ENCODE measurements around the gene NRN1L.
A peak's percentile ranks its signal among the peaks of the same experiment; 100 is the strongest.
"Not testable (repeated sequence)": the region's sequence is repeated elsewhere in the genome, so short reads cannot be mapped to it uniquely, and the experiment has no call there.

NRN1L gene

DNA sequence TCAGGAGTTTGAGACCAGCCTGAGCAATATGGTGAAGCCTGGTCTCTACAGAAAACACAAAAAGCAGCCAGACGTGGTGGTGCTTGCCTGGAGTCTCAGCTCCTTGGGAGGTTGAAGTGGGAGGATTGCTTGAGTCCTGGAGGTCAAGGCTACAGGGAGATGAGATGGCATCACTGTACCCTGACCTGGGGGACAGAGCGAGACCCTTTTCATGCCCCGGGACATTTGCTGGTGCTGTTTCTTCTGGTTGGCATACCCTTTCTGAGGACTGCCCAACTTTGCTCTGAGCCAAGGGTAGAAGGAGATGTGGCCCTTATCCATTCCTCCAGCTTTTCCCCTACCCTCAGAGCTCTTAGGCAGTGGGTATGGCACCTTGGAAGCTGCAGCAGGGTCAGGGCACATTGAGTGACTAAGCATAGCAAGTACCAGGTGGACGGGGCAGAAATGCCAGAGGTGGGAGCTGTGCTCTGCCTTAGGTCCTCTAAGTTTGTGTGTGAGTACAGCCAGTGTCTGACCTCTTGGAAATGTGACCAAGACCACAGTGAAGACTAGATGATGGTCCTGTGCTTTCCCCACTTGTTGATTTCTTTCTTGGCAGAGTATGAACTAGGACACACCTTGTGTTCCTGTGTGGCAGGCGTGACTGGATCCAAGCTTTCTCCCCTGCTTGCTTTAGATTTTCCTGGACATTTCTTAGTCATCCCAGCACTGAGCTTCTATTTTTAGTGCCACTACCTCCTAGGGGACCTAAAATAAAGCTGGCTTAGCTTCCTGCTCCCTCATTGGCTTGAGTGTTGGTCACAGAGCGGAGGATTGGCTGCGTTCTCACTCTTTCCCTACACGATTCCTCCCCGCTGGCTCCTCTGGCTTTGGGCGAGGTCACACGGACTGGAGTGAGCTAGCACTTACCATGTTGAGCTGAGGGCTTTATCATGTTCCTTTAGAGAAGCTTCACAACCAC is 21.8 kb upstream of the NRN1L start:
- H3K27ac ChIP-seq (ENCODE audit: low read length) = no peak overlapping the region
- H3K4me3 ChIP-seq (ENCODE audit: low read length) = no peak overlapping the region
- H3K36me3 ChIP-seq (ENCODE audit: insufficient read depth, low read depth, low read length) = peaks cover 44% of the 10 kb centered on the region
- H3K4me1 ChIP-seq (ENCODE audit: insufficient read depth, low read length) = no peaks in the 10 kb centered on the region
- no peaks in the 10 kb centered on the region for H3K9me3 ChIP-seq (ENCODE audit: insufficient read depth, low read depth, low read length)
- H3K27me3 ChIP-seq (ENCODE audit: insufficient read depth, low read length) = no peaks in the 10 kb centered on the region
- no peak overlapping the region for H3K9ac ChIP-seq (ENCODE audit: low read depth, low read length)

DNA sequence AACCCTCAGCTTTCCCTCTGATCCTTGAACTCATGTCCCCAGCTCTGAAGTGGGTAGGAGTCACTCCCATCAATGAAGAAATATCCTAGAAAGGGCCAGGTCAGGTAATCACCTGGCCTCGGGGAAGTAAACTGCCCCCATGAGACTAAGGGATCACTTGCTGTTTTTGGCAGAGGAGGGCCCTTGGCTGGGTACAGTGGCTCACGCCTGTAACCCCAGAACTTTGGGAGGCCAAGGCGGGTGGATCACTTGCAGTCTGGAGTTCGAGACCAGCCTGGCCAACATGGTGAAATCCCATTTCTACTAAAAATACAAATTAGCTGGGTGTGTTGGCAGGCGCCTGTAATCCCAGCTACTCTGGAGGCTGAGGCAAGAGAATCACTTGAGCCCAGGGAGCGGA is 20.6 kb upstream of the NRN1L start:
- not testable (repeated sequence) for H3K9me3 ChIP-seq (ENCODE audit: insufficient read depth, low read depth, low read length); H3K4me3 ChIP-seq (ENCODE audit: low read length); H3K27me3 ChIP-seq (ENCODE audit: insufficient read depth, low read length); H3K9ac ChIP-seq (ENCODE audit: low read depth, low read length); H3K27ac ChIP-seq (ENCODE audit: low read length); H3K4me1 ChIP-seq (ENCODE audit: insufficient read depth, low read length)
- H3K36me3 ChIP-seq (ENCODE audit: insufficient read depth, low read depth, low read length) = peaks cover 55% of the 10 kb centered on the region

DNA sequence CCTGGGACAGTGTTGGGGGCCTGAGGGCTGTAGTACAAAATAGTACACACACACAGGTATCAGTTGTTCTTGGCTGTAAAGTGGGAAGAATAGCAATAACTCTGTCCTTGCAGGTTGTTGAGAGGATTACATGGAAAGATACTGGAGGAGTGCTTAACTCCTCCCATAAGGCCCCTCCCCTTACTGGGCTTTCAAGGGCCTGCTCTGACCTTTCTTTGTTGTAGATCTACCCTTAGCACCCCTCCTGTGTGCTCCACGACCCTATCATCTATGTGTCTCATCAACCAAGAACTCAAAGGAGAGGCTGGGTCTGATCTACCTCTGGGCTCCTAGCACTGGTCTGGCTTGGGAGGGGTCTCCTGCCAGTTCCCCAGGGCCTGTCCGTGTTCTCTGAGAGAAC is 20.1 kb upstream of the NRN1L start:
- H3K27ac ChIP-seq (ENCODE audit: low read length) = no peak overlapping the region
- no peak overlapping the region for H3K4me3 ChIP-seq (ENCODE audit: low read length)
- no peaks in the 10 kb centered on the region for H3K9me3 ChIP-seq (ENCODE audit: insufficient read depth, low read depth, low read length)
- no peaks in the 10 kb centered on the region for H3K27me3 ChIP-seq (ENCODE audit: insufficient read depth, low read length)
- no peaks in the 10 kb centered on the region for H3K4me1 ChIP-seq (ENCODE audit: insufficient read depth, low read length)
- no peak overlapping the region for H3K9ac ChIP-seq (ENCODE audit: low read depth, low read length)
- H3K36me3 ChIP-seq (ENCODE audit: insufficient read depth, low read depth, low read length) = peaks cover 60% of the 10 kb centered on the region

DNA sequence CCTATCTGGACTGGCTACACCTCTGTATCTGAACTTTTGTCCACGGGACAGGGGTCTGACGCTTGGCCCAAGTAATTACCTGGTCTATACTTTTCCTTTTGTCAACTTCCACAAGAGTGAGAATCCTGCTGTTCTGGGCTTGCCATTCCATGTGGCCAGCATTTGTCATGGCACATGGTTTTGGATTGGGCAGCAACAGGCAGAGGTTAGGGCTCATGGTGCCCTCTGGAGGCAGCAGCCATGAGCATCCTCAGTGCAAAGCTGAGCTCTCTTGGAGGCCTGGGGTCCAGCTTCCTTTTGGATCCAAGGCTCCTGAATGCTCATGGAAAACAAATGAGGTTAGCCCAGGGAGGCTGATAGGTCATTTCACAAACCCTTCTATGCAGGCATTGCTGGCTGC is 19.4 kb upstream of the NRN1L start:
- Histone ChIP-seq H3K27me3 (ENCODE audit: insufficient read depth, low read length) (no peaks in the 10 kb centered on the region), H3K4me1 (ENCODE audit: insufficient read depth, low read length) (no peaks in the 10 kb centered on the region), H3K9me3 (ENCODE audit: insufficient read depth, low read depth, low read length) (no peaks in the 10 kb centered on the region), H3K9ac (ENCODE audit: low read depth, low read length) (no peak overlapping the region), H3K36me3 (ENCODE audit: insufficient read depth, low read depth, low read length) (peaks cover 66% of the 10 kb centered on the region), H3K27ac (ENCODE audit: low read length) (no peak overlapping the region), H3K4me3 (ENCODE audit: low read length) (no peak overlapping the region)

DNA sequence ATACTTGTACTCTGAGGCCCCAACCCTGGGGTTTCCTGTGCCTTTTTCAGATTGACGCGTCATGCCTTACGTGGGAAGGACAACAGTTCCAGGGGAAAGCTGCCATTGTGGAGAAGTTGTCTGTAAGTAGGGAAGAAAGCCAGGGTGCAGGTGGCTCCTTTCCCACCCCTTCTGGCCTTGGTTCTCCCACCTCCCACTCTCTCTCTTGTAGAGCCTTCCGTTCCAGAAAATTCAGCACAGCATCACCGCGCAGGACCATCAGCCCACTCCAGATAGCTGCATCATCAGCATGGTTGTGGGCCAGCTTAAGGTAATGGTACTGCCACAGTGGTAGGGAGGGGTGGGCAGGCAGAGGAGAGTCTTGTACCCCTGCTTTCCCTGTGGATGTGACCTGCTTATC is 16.4 kb upstream of the NRN1L start:
- Histone ChIP-seq H3K9ac (ENCODE audit: low read depth, low read length) (no peak overlapping the region), H3K36me3 (ENCODE audit: insufficient read depth, low read depth, low read length) (peaks cover 67% of the 10 kb centered on the region)

DNA sequence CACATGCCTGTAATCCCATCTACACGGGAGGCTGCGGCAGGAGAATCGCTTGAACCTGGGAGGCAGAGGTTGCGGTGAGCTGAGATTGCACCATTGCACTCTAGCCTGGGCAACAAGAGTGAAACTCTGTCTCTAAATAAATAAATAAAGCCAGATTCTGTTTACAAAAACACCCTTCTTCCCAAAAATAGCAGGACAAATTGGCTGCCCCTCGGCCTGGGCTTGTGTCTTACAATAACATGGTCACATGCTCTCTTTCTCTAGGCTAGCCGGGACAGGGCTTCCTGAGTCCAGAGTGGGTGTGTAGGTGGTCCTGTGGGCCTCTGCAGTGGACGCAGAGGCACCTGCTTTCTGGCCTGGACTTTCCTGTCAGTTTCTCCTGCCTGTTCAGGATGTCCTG is 15.0 kb upstream of the NRN1L start:
- Histone ChIP-seq H3K4me3 (ENCODE audit: low read length) (no peak overlapping the region), H3K27ac (ENCODE audit: low read length) (no peak overlapping the region), H3K9ac (ENCODE audit: low read depth, low read length) (no peak overlapping the region), H3K4me1 (ENCODE audit: insufficient read depth, low read length) (0 out of 2 replicates have a peak, but pooled peaks cover 9% of the 10 kb centered on the region), H3K9me3 (ENCODE audit: insufficient read depth, low read depth, low read length) (no peaks in the 10 kb centered on the region), H3K36me3 (ENCODE audit: insufficient read depth, low read depth, low read length) (peaks cover 65% of the 10 kb centered on the region), H3K27me3 (ENCODE audit: insufficient read depth, low read length) (no peaks in the 10 kb centered on the region)

More for the DNA sequence above, 16.4 kb upstream of the NRN1L start:
- H3K27me3 ChIP-seq (ENCODE audit: insufficient read depth, low read length) = no peaks in the 10 kb centered on the region
- H3K27ac ChIP-seq (ENCODE audit: low read length) = no peak overlapping the region
- no peak overlapping the region for H3K4me3 ChIP-seq (ENCODE audit: low read length)
- H3K9me3 ChIP-seq (ENCODE audit: insufficient read depth, low read depth, low read length) = no peaks in the 10 kb centered on the region
- H3K4me1 ChIP-seq (ENCODE audit: insufficient read depth, low read length) = no peaks in the 10 kb centered on the region

DNA sequence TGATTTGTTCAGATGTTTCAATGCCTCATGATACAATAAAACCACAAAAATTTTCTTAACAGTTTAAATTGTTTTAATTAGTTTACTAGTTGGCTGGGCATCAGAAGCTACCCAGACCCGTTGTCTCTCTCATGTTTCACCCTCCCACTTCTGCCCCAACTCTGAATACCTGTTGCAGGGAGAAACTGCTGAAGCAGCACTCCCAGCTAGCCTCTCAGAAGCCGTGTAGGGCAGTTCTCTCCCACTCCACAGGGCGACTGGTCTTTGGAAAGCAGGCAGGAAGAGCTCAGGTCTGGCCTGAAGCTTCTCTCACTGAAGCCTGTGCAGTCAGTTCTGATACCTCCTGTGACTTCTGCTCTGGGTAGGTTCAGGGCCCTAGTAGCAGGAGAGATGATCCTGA is 13.4 kb upstream of the NRN1L start:
- H3K27ac ChIP-seq (ENCODE audit: low read length) = no peak overlapping the region

DNA sequence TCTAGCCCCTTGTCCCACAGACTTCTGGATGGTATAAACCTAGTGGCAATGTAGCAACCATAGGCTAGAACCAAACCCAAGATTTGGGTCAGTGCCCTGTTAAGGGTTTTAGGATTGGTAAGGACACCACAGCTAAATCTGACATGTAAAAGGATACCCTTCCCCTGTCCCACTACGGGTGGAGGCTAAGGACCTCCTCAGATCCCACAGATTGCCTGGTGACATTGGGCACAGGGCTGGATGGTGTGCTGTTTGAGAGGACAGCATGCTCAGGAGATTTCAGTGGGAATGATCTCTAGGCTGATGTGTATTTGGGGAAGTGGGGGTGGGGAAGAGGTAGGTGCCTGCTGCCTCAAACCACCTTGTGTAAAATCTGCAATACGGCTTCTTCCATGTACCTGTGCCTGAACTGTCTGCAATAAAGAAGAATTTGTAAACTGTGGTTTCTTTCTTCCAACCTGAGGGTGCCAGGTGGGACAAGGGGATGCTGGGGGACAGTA is 12.5 kb upstream of the NRN1L start:
- H3K4me3 ChIP-seq (ENCODE audit: low read length) = peak overlapping the region; percentile 92
- H3K9me3 ChIP-seq (ENCODE audit: insufficient read depth, low read depth, low read length) = no peaks in the 10 kb centered on the region
- H3K27ac ChIP-seq (ENCODE audit: low read length) = no peak overlapping the region
- 0 out of 2 replicates have a peak, but pooled peaks cover 9% of the 10 kb centered on the region for H3K4me1 ChIP-seq (ENCODE audit: insufficient read depth, low read length)
- H3K36me3 ChIP-seq (ENCODE audit: insufficient read depth, low read depth, low read length) = peaks cover 55% of the 10 kb centered on the region
- H3K9ac ChIP-seq (ENCODE audit: low read depth, low read length) = peak overlapping the region; percentile 85; the same call in 1 of the 2 replicates
- H3K27me3 ChIP-seq (ENCODE audit: insufficient read depth, low read length) = no peaks in the 10 kb centered on the region

More for the DNA sequence above, 13.4 kb upstream of the NRN1L start:
- Histone ChIP-seq H3K9me3 (ENCODE audit: insufficient read depth, low read depth, low read length) (no peaks in the 10 kb centered on the region), H3K4me3 (ENCODE audit: low read length) (no peak overlapping the region), H3K27me3 (ENCODE audit: insufficient read depth, low read length) (no peaks in the 10 kb centered on the region), H3K4me1 (ENCODE audit: insufficient read depth, low read length) (0 out of 2 replicates have a peak, but pooled peaks cover 9% of the 10 kb centered on the region), H3K9ac (ENCODE audit: low read depth, low read length) (no peak overlapping the region), H3K36me3 (ENCODE audit: insufficient read depth, low read depth, low read length) (peaks cover 55% of the 10 kb centered on the region)

DNA sequence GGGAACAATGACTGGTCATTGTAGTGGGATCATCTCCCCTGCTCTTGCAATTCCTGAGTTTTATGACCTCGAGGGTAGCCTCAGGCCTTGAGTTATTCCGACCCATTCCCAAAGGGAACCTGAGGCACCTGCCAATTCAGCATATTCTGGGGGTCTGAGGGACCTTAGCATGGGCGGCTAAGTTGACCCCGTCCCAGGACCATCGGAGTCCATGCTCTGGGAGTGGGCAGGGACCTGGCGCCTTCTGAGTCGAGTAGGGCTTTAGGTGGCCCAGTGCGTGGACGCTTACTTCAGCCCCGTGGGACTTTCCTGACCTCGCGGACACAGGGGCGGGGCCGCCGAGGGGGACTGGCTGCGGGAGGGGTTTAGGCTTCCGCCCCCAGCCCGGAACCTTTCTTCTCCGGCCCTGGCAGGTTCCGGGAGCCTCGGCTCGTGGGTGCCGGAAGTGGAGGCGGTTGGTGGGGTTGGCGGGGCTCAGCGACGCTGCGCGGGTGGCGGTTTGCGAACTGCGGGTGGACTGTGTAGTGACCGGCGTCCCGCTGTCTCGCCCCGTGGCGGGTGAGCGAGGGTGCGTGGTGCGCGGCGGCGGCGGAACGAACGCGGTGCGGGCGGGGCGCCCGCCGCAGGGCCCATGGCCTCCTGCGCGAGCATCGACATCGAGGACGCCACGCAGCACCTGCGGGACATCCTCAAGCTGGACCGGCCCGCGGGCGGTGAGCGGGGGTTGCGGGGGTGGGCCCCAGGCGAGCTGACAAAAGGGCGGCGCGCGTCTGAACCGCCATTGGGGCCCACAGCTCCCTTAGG is 11.9 kb upstream of the NRN1L start, which contains the start of gene EDC4:
Gene EDC4 (plus strand): TSS at position 422 of the 804 bp plus-strand sequence. CDS start 210 bp downstream, at position 632.
- no peak within 1 kb of the TSS for H3K27ac ChIP-seq (ENCODE audit: low read length)
- peak within 1 kb of the TSS; percentile 85 for H3K9ac ChIP-seq (ENCODE audit: low read depth, low read length)
- peak within 1 kb of the TSS; percentile 92 for H3K4me3 ChIP-seq (ENCODE audit: low read length)
- H3K4me1 ChIP-seq (ENCODE audit: insufficient read depth, low read length) = 0 out of 2 replicates have a peak, but pooled peaks cover 9% of the 10 kb centered on the region
- H3K9me3 ChIP-seq (ENCODE audit: insufficient read depth, low read depth, low read length) = no peaks in the 10 kb centered on the region
- peaks cover 55% of the 10 kb centered on the region for H3K36me3 ChIP-seq (ENCODE audit: insufficient read depth, low read depth, low read length)
- no peaks in the 10 kb centered on the region for H3K27me3 ChIP-seq (ENCODE audit: insufficient read depth, low read length)

DNA sequence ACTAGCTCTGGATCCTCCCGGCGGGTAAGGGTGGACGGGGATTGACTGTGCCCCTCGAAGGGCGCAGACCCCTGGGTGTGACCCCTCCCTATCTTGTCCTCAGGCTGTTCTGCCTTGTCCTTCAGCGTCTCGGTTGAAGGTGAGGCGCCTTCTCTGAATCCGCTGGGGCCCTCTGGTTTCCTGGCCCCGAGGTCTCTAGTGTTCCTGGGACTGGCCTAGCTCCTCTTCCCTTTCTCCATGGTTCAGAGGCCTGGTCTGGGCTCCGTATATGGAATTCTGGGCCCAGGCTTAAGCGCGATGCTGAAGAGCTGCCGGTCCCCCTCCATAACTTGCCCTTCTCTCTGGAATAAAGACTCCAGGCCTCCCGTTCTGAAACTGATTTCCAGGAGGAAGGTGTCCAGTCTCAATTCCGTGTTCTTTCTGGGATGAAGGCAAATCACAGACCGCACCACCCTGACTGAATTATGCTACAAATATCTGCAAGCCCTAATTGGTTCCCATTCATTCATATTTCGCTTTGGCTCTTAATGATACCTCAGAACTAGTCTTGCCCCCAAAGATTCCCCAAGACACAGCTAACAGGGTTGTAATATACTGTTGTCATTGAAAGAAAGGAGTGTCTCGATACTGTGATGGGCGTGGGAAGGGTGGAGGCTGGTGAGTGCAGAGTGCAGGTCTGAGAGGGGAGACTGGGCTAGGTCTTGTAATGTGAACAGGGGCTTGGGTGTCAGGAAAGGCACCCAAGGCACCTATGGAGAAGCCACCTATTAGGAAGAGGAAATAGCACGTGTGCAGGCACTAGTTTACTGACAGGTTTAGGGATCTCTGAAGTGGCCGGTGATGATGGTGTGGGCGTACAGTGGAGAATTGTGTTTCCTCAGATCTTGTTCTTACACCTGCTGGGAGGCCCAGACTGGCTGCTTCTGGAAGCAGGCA is 11.0 kb upstream of the NRN1L start:
- peaks cover 55% of the 10 kb centered on the region for H3K36me3 ChIP-seq (ENCODE audit: insufficient read depth, low read depth, low read length)
- H3K27me3 ChIP-seq (ENCODE audit: insufficient read depth, low read length) = no peaks in the 10 kb centered on the region
- no peak overlapping the region for H3K27ac ChIP-seq (ENCODE audit: low read length)
- peak overlapping the region; percentile 85 for H3K9ac ChIP-seq (ENCODE audit: low read depth, low read length)
- H3K4me3 ChIP-seq (ENCODE audit: low read length) = peak overlapping the region; percentile 92
- no peaks in the 10 kb centered on the region for H3K9me3 ChIP-seq (ENCODE audit: insufficient read depth, low read depth, low read length)
- H3K4me1 ChIP-seq (ENCODE audit: insufficient read depth, low read length) = 0 out of 2 replicates have a peak, but pooled peaks cover 9% of the 10 kb centered on the region

Data from iPS-20b (cell line).